HEK293 (cell line): Measurements from ENCODE around the gene PITRM1.
A peak's percentile ranks its signal among the peaks of the same experiment; 100 is the strongest.

Experiments used
- ATF2 ChIP-seq: fragments of 450-650 bp; formaldehyde crosslinking; IDR thresholded peaks from 2 replicates; pipeline ENCODE4 v1.5.1; 2016; ENCODE audit warnings: missing biosample characterization, missing genetic modification characterization, low read depth
- EGR2 ChIP-seq: fragments of 450-650 bp; formaldehyde crosslinking; IDR thresholded peaks from 2 replicates; pipeline ENCODE4 v1.5.1; 2016; ENCODE audit warnings: low read depth, missing biosample characterization, missing genetic modification characterization
- FEZF1 ChIP-seq: fragments of 450-650 bp; formaldehyde crosslinking; IDR thresholded peaks from 2 replicates; pipeline ENCODE4 v1.5.1; 2016; ENCODE audit warnings: missing biosample characterization, missing genetic modification characterization
- GLI2 ChIP-seq: fragments of 450-650 bp; formaldehyde crosslinking; IDR thresholded peaks from 2 replicates; pipeline ENCODE4; 2017; ENCODE audit warnings: missing biosample characterization, missing genetic modification characterization, low read depth, borderline replicate concordance
- HOXA7 ChIP-seq: sonication (generic); formaldehyde crosslinking; IDR thresholded peaks from 2 replicates; pipeline ENCODE4 v1.8.1; 2022; ENCODE audit warnings: missing genetic modification reagents, borderline replicate concordance
- IKZF3 ChIP-seq: fragments of 450-650 bp; IDR thresholded peaks from 2 replicates; pipeline ENCODE4 v1.5.0; 2018; ENCODE audit warnings: missing biosample characterization, mild to moderate bottlenecking, missing genetic modification characterization, moderate library complexity
- KLF10 ChIP-seq: fragments of 450-650 bp; IDR thresholded peaks from 2 replicates; pipeline ENCODE4 v1.5.1; 2018; ENCODE audit warnings: missing biosample characterization, mild to moderate bottlenecking, missing genetic modification characterization
- KLF7 ChIP-seq: fragments of 450-650 bp; formaldehyde crosslinking; IDR thresholded peaks from 2 replicates; pipeline ENCODE4 v1.5.1; 2016; ENCODE audit warnings: missing biosample characterization, missing genetic modification characterization, borderline replicate concordance
- PRDM1 ChIP-seq: fragments of 450-650 bp; formaldehyde crosslinking; IDR thresholded peaks from 2 replicates; pipeline ENCODE4; 2016; ENCODE audit warnings: missing biosample characterization, missing genetic modification characterization
- REPIN1 ChIP-seq: fragments of 450-650 bp; formaldehyde crosslinking; IDR thresholded peaks from 2 replicates; pipeline ENCODE4 v1.5.1; 2017; ENCODE audit warnings: missing biosample characterization, missing genetic modification characterization, low read depth
- SALL2 ChIP-seq: fragments of 450-650 bp; formaldehyde crosslinking; IDR thresholded peaks from 2 replicates; pipeline ENCODE4 v1.5.0; 2017; ENCODE audit warnings: missing biosample characterization, mild to moderate bottlenecking, missing genetic modification characterization, borderline replicate concordance
- SCRT1 ChIP-seq: fragments of 450-650 bp; formaldehyde crosslinking; IDR thresholded peaks from 2 replicates; pipeline ENCODE4 v1.5.1; 2016; ENCODE audit warnings: missing biosample characterization, missing genetic modification characterization, borderline replicate concordance
- SP7 ChIP-seq: fragments of 450-650 bp; formaldehyde crosslinking; IDR thresholded peaks from 2 replicates; pipeline ENCODE4 v1.5.1; 2016; ENCODE audit warnings: missing biosample characterization, missing genetic modification characterization
- TRIM28 ChIP-seq: IDR thresholded peaks from 2 replicates; pipeline ENCODE4 v1.6.1; 2011; ENCODE audit warnings: low read length, control low read depth, borderline replicate concordance
- ZBTB26 ChIP-seq: fragments of 450-650 bp; formaldehyde crosslinking; optimal IDR thresholded peaks from 2 replicates; pipeline ENCODE3; 2016; ENCODE audit warnings: missing biosample characterization, mild to moderate bottlenecking, missing genetic modification characterization
- ZBTB6 ChIP-seq: fragments of 450-650 bp; formaldehyde crosslinking; IDR thresholded peaks from 2 replicates; pipeline ENCODE4 v1.5.1; 2017; ENCODE audit warnings: missing biosample characterization, missing genetic modification characterization
- ZEB2 ChIP-seq: fragments of 450-650 bp; formaldehyde crosslinking; IDR thresholded peaks from 2 replicates; pipeline ENCODE4 v1.5.1; 2016; ENCODE audit warnings: missing biosample characterization, missing genetic modification characterization
- ZFP3 ChIP-seq: fragments of 450-650 bp; formaldehyde crosslinking; IDR thresholded peaks from 2 replicates; pipeline ENCODE4 v1.5.1; 2016; ENCODE audit warnings: low read depth, missing biosample characterization, missing genetic modification characterization
- ZFP41 ChIP-seq: fragments of 450-650 bp; formaldehyde crosslinking; IDR thresholded peaks from 2 replicates; pipeline ENCODE4 v1.5.1; 2016; ENCODE audit warnings: missing biosample characterization, missing genetic modification characterization, borderline replicate concordance
- ZNF10 ChIP-seq: fragments of 450-650 bp; formaldehyde crosslinking; IDR thresholded peaks from 2 replicates; pipeline ENCODE4 v1.5.1; 2017; ENCODE audit warnings: missing biosample characterization, missing genetic modification characterization
- ZNF169 ChIP-seq: fragments of 450-650 bp; formaldehyde crosslinking; IDR thresholded peaks from 2 replicates; pipeline ENCODE4 v1.5.1; 2016; ENCODE audit warnings: missing biosample characterization, missing genetic modification characterization
- ZNF18 ChIP-seq: fragments of 450-650 bp; formaldehyde crosslinking; IDR thresholded peaks from 2 replicates; pipeline ENCODE4 v1.5.1; 2016; ENCODE audit warnings: missing biosample characterization, missing genetic modification characterization
- ZNF24 ChIP-seq: fragments of 450-650 bp; formaldehyde crosslinking; IDR thresholded peaks from 2 replicates; pipeline ENCODE4 v1.5.1; 2016; ENCODE audit warnings: missing biosample characterization, missing genetic modification characterization
- ZNF248 ChIP-seq: fragments of 450-650 bp; formaldehyde crosslinking; IDR thresholded peaks from 2 replicates; pipeline ENCODE4 v1.5.1; 2017; ENCODE audit warnings: missing biosample characterization, missing genetic modification characterization
- ZNF324 ChIP-seq: fragments of 450-650 bp; formaldehyde crosslinking; IDR thresholded peaks from 2 replicates; pipeline ENCODE4 v1.5.1; 2016; ENCODE audit warnings: missing biosample characterization, missing genetic modification characterization
- ZNF514 ChIP-seq: fragments of 450-650 bp; formaldehyde crosslinking; IDR thresholded peaks from 2 replicates; pipeline ENCODE4 v1.5.1; 2016; ENCODE audit warnings: missing biosample characterization, missing genetic modification characterization
- ZNF529 ChIP-seq: fragments of 450-650 bp; formaldehyde crosslinking; IDR thresholded peaks from 2 replicates; pipeline ENCODE4 v1.5.1; 2017; ENCODE audit warnings: missing genetic modification characterization, missing biosample characterization; ENCODE audit not compliant: insufficient replicate concordance
- ZNF585B ChIP-seq: fragments of 450-650 bp; formaldehyde crosslinking; IDR thresholded peaks from 2 replicates; pipeline ENCODE4 v1.5.1; 2016; ENCODE audit warnings: missing biosample characterization, missing genetic modification characterization
- ZNF600 ChIP-seq: fragments of 450-650 bp; formaldehyde crosslinking; IDR thresholded peaks from 2 replicates; pipeline ENCODE4 v1.5.1; 2016; ENCODE audit warnings: missing biosample characterization, missing genetic modification characterization
- ZNF654 ChIP-seq: fragments of 450-650 bp; formaldehyde crosslinking; IDR thresholded peaks from 2 replicates; pipeline ENCODE4 v1.5.1; 2016; ENCODE audit warnings: low read depth, missing biosample characterization, missing genetic modification characterization
- ZSCAN30 ChIP-seq: fragments of 450-650 bp; IDR thresholded peaks from 2 replicates; pipeline ENCODE4 v1.5.1; 2018; ENCODE audit warnings: missing biosample characterization, mild to moderate bottlenecking, missing genetic modification characterization, moderate library complexity
- TF ChIP-seq, protein P1 (sequence below): fragments of 450-650 bp; formaldehyde crosslinking; IDR thresholded peaks from 2 replicates; pipeline ENCODE4 v1.5.1; 2016; ENCODE audit warnings: missing biosample characterization, missing genetic modification characterization

Gene PITRM1

DNA sequence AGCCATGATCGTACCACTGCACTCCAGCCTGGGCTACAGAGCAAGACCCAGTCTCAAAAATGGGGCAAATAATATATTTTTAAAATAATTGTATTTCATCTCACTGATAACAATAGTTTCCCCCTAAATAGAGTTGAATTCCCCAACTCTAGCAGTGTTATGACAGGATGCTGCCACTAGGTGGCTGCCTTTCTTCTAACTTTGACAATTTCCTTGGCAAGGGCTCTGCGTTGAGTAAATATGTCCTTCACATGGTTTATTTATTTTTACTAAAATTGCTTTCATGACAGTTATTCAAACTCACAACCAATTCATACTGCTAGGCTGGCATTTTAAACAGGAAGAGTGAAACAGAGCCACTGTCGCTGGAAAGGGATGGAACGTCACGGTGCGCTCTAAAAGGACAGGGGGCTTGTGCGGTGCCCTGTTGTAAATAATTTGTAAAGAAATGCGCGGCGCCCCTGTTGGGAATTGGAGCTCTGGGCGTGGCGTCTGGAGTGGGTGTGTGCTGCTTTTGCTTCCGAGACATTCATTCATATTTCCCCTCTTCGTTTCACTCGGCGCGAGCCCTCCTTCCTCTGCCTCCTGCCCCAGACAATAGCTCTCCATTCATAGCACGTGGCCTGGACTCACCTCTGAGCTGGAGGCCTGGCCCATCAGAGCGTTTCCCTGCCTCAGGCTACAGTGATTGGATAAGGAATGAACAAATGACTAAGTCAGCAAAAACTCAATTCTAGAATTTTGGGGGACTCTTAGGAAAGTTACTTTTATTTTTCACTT lies 20.5 kb upstream of the PITRM1 start (continued):
- TF ChIP-seq ZNF169 (tag by site-specific recombination), result no peak
- no peak; the same call in 1 of the 2 replicates for TF ChIP-seq ZNF18
- no peak for TF ChIP-seq GLI2 (tag by site-specific recombination)
- TF ChIP-seq ZNF324 (tag by site-specific recombination), result no peak
- peak; percentile 86 for TF ChIP-seq KLF10 (tag by site-specific recombination)
- TF ChIP-seq REPIN1 (tag by site-specific recombination), result no peak
- peak; percentile 59; the same call in 1 of the 2 replicates for TF ChIP-seq ZNF600 (tag by site-specific recombination)
- no peak for TF ChIP-seq ZBTB6 (tag by site-specific recombination)
- no peak for TF ChIP-seq ZBTB26 (tag by site-specific recombination)
- no peak for TF ChIP-seq ZNF585B (tag by site-specific recombination)
- no peak for TF ChIP-seq SALL2 (tag by site-specific recombination)
- TF ChIP-seq TRIM28, result no peak
- no peak for TF ChIP-seq PRDM1
- no peak for TF ChIP-seq ZFP41 (tag by site-specific recombination)
- TF ChIP-seq ZNF24, result peak; percentile 66; the same call in 1 of the 2 replicates
- TF ChIP-seq IKZF3 (tag by site-specific recombination), result no peak
- TF ChIP-seq, protein P1, sequence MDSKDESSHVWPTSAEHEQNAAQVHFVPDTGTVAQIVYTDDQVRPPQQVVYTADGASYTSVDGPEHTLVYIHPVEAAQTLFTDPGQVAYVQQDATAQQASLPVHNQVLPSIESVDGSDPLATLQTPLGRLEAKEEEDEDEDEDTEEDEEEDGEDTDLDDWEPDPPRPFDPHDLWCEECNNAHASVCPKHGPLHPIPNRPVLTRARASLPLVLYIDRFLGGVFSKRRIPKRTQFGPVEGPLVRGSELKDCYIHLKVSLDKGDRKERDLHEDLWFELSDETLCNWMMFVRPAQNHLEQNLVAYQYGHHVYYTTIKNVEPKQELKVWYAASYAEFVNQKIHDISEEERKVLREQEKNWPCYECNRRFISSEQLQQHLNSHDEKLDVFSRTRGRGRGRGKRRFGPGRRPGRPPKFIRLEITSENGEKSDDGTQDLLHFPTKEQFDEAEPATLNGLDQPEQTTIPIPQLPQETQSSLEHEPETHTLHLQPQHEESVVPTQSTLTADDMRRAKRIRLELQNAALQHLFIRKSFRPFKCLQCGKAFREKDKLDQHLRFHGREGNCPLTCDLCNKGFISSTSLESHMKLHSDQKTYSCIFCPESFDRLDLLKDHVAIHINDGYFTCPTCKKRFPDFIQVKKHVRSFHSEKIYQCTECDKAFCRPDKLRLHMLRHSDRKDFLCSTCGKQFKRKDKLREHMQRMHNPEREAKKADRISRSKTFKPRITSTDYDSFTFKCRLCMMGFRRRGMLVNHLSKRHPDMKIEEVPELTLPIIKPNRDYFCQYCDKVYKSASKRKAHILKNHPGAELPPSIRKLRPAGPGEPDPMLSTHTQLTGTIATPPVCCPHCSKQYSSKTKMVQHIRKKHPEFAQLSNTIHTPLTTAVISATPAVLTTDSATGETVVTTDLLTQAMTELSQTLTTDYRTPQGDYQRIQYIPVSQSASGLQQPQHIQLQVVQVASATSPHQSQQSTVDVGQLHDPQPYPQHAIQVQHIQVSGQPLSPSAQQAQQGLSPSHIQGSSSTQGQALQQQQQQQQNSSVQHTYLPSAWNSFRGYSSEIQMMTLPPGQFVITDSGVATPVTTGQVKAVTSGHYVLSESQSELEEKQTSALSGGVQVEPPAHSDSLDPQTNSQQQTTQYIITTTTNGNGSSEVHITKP (tag by site-specific recombination), result 0 out of 2 replicates have a peak, but pooled peaks have one; percentile 29
- no peak for TF ChIP-seq HOXA7 (CRISPR knock-in tag)
- no peak for TF ChIP-seq FEZF1
- 0 out of 2 replicates have a peak, but pooled peaks have one; percentile 15 for TF ChIP-seq ZNF10 (tag by site-specific recombination)
- TF ChIP-seq ZNF654 (tag by site-specific recombination), result peak; percentile 91
- TF ChIP-seq ZEB2 (tag by site-specific recombination), result peak; percentile 61; the same call in 1 of the 2 replicates
- no peak for TF ChIP-seq ZNF514
- no peak for TF ChIP-seq EGR2 (tag by site-specific recombination)
- no peak for TF ChIP-seq ZFP3 (tag by site-specific recombination)
- TF ChIP-seq KLF7, result no peak
- TF ChIP-seq ATF2, result no peak
- TF ChIP-seq SP7 (tag by site-specific recombination), result 0 out of 2 replicates have a peak, but pooled peaks have one; percentile 24
- TF ChIP-seq SCRT1, result no peak
- no peak for TF ChIP-seq ZNF248
- TF ChIP-seq ZSCAN30 (tag by site-specific recombination), result 0 out of 2 replicates have a peak, but pooled peaks have one; percentile 26
- TF ChIP-seq ZNF529 (tag by site-specific recombination), result no peak
